Activated naive CD8-positive, alpha-beta T cell treated with anti-CD3 and anti-CD28 coated beads for 36 hours (primary cell): ENCODE results near the gene TMEM150B. TPM values are rescaled to one million over a fixed set of nuclear protein-coding genes. Genes with fewer than 3 reads are reported as not detected.
"Not testable (repeated sequence)": the region's sequence is repeated elsewhere in the genome, so short reads cannot be mapped to it uniquely, and the experiment has no call there.

Source experiments
- DNase-seq: peaks from one replicate; pipeline ENCODE4 v3.0.0; 2021
- H3K27ac Mint-ChIP-seq: one replicate; pipeline ENCODE4 v1.8.0; 2022; ENCODE audit warnings: mild to moderate bottlenecking, moderate library complexity, mixed read lengths
- H3K27me3 Mint-ChIP-seq: one replicate; pipeline ENCODE4 v1.8.0; 2022; ENCODE audit warnings: mild to moderate bottlenecking, mixed read lengths
- H3K36me3 Mint-ChIP-seq: one replicate; pipeline ENCODE4 v1.8.0; 2021; ENCODE audit warnings: mild to moderate bottlenecking, mixed read lengths
- H3K4me1 Mint-ChIP-seq: one replicate; pipeline ENCODE4 v1.8.0; 2021; ENCODE audit warnings: mixed read lengths
- H3K4me3 Mint-ChIP-seq: one replicate; pipeline ENCODE4 v1.8.0; 2022; ENCODE audit warnings: mild to moderate bottlenecking, moderate library complexity, mixed read lengths
- H3K9me3 Mint-ChIP-seq: one replicate; pipeline ENCODE4 v1.8.0; 2022; ENCODE audit warnings: mixed read lengths
- total RNA-seq, 2 experiments: library from RNA; stranded (reverse); gene quantifications; one replicate each; pipeline ENCODE4 v1.2.3, GENCODE V29; 2021

TMEM150B gene
- total RNA-seq, 2 experiments from 2014 or later, result not detected

DNA sequence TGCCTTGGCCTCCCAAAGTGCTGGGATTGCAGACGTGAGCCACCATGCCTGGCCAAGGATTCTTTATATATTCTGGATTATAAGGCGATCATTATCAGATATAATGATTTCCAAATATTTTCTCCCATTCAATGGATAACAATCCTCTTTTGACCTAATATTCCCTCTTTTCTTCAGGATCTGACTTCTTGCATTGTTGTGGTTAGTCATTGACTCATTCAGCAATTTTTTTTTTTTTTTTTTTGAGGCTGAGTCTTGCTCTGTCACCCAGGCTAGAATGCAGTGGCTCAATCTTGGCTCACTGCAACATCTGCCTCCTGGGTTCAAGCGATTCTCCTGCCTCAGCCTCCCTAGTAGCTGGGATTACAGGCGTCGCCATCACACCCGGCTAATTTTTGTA is 4.7 kb upstream of the TMEM150B start:
- H3K27me3 Mint-ChIP-seq, result peaks cover 23% of the 10 kb centered on the region
- H3K4me3 Mint-ChIP-seq, H3K9me3 Mint-ChIP-seq, H3K4me1 Mint-ChIP-seq, H3K27ac Mint-ChIP-seq, H3K36me3 Mint-ChIP-seq, DNase-seq: not testable (repeated sequence)

- H3K27ac Mint-ChIP-seq, result not testable (repeated sequence)
These were observed 3.7 kb upstream of the TMEM150B start for GRCh38 chr19:55328774-55329318.

GRCh38 chr19:55324662-55325061 is 479 bp downstream of the TMEM150B start:
- Mint-ChIP-seq H3K4me3 (no peak overlapping the region), H3K27me3 (peaks cover 14% of the 10 kb centered on the region), H3K27ac (no peak overlapping the region), H3K4me1 (no peaks in the 10 kb centered on the region), H3K36me3 (no peaks in the 10 kb centered on the region), H3K9me3 (no peaks in the 10 kb centered on the region)
- DNase-seq, result no peak

More at GRCh38 chr19:55328774-55329318, 3.7 kb upstream of the TMEM150B start:
- H3K4me1 Mint-ChIP-seq, H3K4me3 Mint-ChIP-seq, DNase-seq, H3K36me3 Mint-ChIP-seq, H3K9me3 Mint-ChIP-seq: not testable (repeated sequence)
- H3K27me3 Mint-ChIP-seq, result peaks cover 18% of the 10 kb centered on the region

DNA sequence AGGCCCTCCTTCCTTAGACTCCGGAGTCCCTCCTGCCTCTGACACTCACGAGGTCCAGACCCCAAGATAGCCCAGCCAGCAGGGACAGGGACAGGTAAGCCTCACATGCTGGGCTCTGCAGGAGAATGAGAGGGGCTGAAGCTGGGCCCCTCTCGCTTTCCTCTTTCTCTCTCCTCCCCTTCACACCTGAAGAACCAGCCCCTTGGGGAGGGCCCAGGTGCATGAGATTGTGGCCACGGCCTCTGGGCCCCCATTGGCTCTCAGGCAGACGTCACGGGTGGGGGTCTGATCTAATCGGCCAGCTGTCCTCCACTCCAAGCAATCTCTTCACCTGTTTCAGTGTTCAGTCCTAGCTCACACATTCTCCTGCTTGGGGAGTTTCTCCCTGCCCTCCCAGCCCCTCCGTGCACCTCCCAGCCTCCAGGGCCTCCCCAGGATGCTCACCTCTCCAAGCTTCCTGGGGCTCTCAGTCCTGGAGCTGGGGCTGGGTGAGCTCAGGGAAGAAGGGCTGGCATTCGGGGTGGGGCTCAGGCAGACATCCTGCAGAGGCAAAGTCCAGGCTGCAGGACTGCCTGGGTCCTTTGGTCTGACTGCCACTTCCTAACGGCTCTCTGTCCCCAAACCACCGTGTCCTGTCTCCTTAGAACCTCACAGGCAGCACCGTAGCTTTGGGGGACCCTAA is 2.8 kb downstream of the TMEM150B start:
- Mint-ChIP-seq H3K27me3 (peaks cover 14% of the 10 kb centered on the region), H3K4me1 (no peaks in the 10 kb centered on the region), H3K36me3 (no peaks in the 10 kb centered on the region), H3K27ac (no peak overlapping the region), H3K4me3 (no peak overlapping the region), H3K9me3 (no peaks in the 10 kb centered on the region)
- DNase-seq, result no peak

GRCh38 chr19:55321466-55322137 is 3.5 kb downstream of the TMEM150B start:
- no peak for DNase-seq
- Mint-ChIP-seq H3K4me1 (no peaks in the 10 kb centered on the region), H3K4me3 (no peak overlapping the region), H3K27ac (no peak overlapping the region), H3K9me3 (no peaks in the 10 kb centered on the region), H3K27me3 (peaks cover 14% of the 10 kb centered on the region), H3K36me3 (no peaks in the 10 kb centered on the region)

DNA sequence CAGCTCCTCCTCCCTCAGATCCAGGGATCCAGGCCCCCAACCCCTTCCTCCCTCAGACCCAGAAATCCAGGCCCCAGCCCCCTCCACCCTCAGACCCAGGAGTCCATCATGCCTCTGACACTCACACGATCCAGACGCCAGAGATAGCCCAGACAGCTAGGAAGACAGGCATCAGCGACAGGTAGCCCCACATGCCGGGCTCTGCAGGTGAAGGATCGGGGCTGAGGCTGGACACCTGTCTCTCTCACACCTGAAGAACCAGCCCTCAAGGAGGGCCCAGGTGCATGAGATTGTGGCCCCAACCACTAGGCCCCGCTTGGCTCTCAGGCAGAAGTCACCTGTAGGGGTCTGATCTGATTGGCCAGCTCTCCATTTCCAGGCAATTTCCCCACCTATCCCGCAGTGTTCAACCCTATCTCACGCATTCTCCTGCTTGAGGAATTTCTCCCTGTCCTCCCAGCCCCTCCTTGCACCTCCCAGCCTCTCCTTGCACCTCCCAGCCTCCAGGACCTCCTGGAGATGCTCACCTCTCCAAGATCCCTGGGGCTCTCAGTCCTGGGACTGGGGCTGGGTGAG is 4.2 kb downstream of the TMEM150B start:
- no peak overlapping the region for H3K27ac Mint-ChIP-seq
- H3K27me3 Mint-ChIP-seq, result peaks cover 14% of the 10 kb centered on the region
- DNase-seq, result no peak
- H3K4me1 Mint-ChIP-seq, result no peaks in the 10 kb centered on the region
- H3K9me3 Mint-ChIP-seq, result no peaks in the 10 kb centered on the region
- H3K4me3 Mint-ChIP-seq, result no peak overlapping the region
- no peaks in the 10 kb centered on the region for H3K36me3 Mint-ChIP-seq

DNA sequence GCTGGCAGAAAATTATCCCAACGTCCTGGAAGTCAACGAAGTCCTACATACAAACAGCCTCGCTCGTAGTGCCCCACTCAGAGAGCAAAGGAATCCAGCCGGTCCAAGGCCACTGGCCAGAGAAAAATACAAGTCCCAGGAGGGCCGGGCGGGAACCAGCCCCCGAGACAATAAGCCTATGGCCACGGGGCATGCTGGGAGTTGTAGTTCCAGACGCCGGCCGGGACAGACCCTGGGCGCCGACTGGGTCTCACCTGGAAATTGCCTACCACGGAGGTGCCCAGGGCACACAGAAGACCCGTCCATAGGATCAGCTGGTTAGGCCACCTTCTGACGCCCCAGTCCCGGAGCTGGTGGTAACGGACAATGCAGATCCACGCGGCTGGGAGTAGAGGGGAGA is 5.4 kb downstream of the TMEM150B start:
- no peak overlapping the region for H3K4me3 Mint-ChIP-seq
- H3K27me3 Mint-ChIP-seq, result peaks cover 11% of the 10 kb centered on the region
- H3K9me3 Mint-ChIP-seq, result no peaks in the 10 kb centered on the region
- no peak overlapping the region for H3K27ac Mint-ChIP-seq
- H3K4me1 Mint-ChIP-seq, result no peaks in the 10 kb centered on the region
- H3K36me3 Mint-ChIP-seq, result no peaks in the 10 kb centered on the region
- DNase-seq, result no peak

GRCh38 chr19:55316646-55317045 is 8.5 kb downstream of the TMEM150B start:
- H3K9me3 Mint-ChIP-seq, result no peaks in the 10 kb centered on the region
- no peak overlapping the region for H3K27ac Mint-ChIP-seq
- no peak overlapping the region for H3K4me3 Mint-ChIP-seq
- H3K36me3 Mint-ChIP-seq, result no peaks in the 10 kb centered on the region
- no peaks in the 10 kb centered on the region for H3K4me1 Mint-ChIP-seq
- no peak for DNase-seq
- no peaks in the 10 kb centered on the region for H3K27me3 Mint-ChIP-seq

GRCh38 chr19:55315956-55316525 is 9.1 kb downstream of the TMEM150B start:
- no peaks in the 10 kb centered on the region for H3K9me3 Mint-ChIP-seq
- no peaks in the 10 kb centered on the region for H3K36me3 Mint-ChIP-seq
- H3K27me3 Mint-ChIP-seq, result no peaks in the 10 kb centered on the region
- no peak overlapping the region for H3K27ac Mint-ChIP-seq
- H3K4me1 Mint-ChIP-seq, result no peaks in the 10 kb centered on the region
- no peak for DNase-seq
- H3K4me3 Mint-ChIP-seq, result no peak overlapping the region

GRCh38 chr19:55314396-55314795 is 10.7 kb downstream of the TMEM150B start:
- no peak for DNase-seq
- Mint-ChIP-seq H3K27me3 (no peaks in the 10 kb centered on the region), H3K27ac (no peak overlapping the region), H3K36me3 (no peaks in the 10 kb centered on the region), H3K9me3 (no peaks in the 10 kb centered on the region), H3K4me3 (no peak overlapping the region), H3K4me1 (no peaks in the 10 kb centered on the region)

DNA sequence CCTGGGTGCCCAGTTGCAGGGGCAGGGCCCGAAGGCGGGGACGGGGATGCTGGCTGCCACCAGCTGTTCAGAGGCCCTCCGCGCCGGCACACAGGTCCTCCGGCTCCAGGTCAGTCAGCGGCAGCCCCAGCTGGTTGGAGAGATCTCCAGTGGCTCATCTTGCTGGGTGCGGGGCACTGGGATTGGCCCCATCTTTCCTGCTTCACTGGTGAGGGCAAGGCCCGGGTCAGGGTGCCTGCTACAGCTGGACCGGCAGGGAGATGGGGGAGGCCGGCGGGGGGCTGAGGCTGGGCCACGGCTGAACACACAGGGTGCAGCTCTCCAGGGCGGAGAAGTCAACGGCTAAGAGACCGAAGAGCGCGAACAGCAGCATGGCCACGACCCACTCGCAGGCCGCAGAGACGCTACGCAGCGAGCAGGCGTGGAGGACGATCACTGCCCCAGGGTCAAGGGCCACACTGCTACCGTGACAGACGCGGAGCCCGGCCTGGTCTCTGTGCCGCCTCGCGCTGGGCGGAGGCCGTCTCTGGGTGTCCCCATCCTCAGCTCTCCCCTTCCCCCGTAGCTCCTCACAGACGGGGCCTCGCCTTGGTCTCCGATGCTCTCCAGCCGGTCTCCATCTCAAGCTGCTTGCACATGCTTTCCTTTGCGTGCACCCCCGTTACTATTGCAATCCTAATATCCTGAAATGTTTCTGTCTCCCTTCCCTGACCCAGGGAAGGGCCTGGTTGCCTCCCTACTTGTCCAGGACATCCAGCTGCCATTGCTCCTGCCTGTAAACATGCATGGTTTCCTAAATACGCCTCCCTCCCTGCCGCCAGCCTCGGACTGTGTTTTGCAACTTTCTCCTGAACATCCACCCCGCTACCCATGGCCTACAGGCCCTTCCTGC is 12.3 kb downstream of the TMEM150B start:
- Mint-ChIP-seq H3K27me3 (no peaks in the 10 kb centered on the region), H3K4me3 (no peak overlapping the region)

DNA sequence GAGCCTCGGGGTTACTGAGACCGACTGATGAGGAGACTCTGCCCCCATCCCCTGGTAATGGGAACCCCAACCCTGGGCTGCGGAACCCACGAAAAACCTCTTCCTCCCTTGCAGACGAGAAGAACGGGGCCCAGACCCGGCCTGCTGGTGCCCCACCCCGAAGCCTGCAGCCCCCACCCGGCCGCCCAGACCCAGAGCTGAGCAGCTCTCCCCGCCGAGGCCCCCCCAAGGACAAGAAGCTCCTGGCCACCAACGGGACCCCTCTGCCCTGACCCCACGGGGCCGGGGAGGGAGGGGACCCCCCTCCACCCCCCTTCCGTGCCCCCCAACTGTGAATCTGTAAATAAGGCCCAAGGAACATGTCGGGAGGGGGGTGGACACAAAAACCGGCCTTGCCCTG is 13.3 kb downstream of the TMEM150B start:
- Mint-ChIP-seq H3K9me3 (no peaks in the 10 kb centered on the region), H3K27me3 (no peaks in the 10 kb centered on the region), H3K4me3 (no peak overlapping the region), H3K36me3 (no peaks in the 10 kb centered on the region), H3K4me1 (no peaks in the 10 kb centered on the region), H3K27ac (no peak overlapping the region)
- no peak for DNase-seq

More for the DNA sequence above, 12.3 kb downstream of the TMEM150B start:
- H3K27ac Mint-ChIP-seq, result no peak overlapping the region
- H3K9me3 Mint-ChIP-seq, result no peaks in the 10 kb centered on the region
- no peaks in the 10 kb centered on the region for H3K4me1 Mint-ChIP-seq
- DNase-seq, result no peak
- H3K36me3 Mint-ChIP-seq, result no peaks in the 10 kb centered on the region

GRCh38 chr19:55311397-55311796 is 13.7 kb downstream of the TMEM150B start:
- no peak overlapping the region for H3K27ac Mint-ChIP-seq
- no peaks in the 10 kb centered on the region for H3K27me3 Mint-ChIP-seq
- no peaks in the 10 kb centered on the region for H3K4me1 Mint-ChIP-seq
- no peaks in the 10 kb centered on the region for H3K36me3 Mint-ChIP-seq
- no peaks in the 10 kb centered on the region for H3K9me3 Mint-ChIP-seq
- no peak for DNase-seq
- H3K4me3 Mint-ChIP-seq, result no peak overlapping the region

DNA sequence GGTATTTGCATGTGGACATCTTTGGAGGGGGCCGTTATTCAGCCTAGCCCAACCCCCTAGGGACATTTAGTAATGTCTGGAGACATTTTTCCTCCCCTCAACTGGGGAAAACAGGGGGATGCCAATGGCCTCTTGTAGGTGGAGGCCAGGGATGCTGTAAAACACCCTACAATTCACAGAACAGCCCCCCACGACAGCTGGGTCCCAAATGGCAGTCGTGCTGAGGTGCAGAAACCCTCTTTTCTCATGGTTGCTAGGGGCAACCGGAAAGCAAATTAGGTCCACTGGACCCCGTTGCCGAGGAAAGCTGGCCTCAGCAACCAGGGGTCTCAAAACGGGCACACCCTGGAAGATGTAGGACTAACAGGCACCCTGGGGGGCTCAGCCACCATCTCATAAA is 14.6 kb downstream of the TMEM150B start:
- Mint-ChIP-seq H3K36me3 (peaks cover 2% of the 10 kb centered on the region), H3K27me3 (no peaks in the 10 kb centered on the region), H3K4me1 (no peaks in the 10 kb centered on the region), H3K4me3 (no peak overlapping the region), H3K27ac (no peak overlapping the region), H3K9me3 (no peaks in the 10 kb centered on the region)
- DNase-seq, result no peak
